ENCODE measurements around the gene B3GALT2.

B3GALT2 gene

GRCh38 chr1:193183019-193183627 lies 3.3 kb downstream of the B3GALT2 start:
- DNase-seq (ENCODE audit: low read depth in 2 of 2, low spot score in 1 of 2): no peak

- DNase-seq (ENCODE audit: low read depth in 2 of 2, low spot score in 1 of 2): no peak
These were observed 4.4 kb downstream of the B3GALT2 start for GRCh38 chr1:193181985-193182384.

GRCh38 chr1:193181536-193181935 lies 4.9 kb downstream of the B3GALT2 start:
- DNase-seq (ENCODE audit: low read depth in 2 of 2, low spot score in 1 of 2): no peak

- no peak for DNase-seq (ENCODE audit: low read depth in 2 of 2, low spot score in 1 of 2)
These were observed 7.3 kb downstream of the B3GALT2 start for GRCh38 chr1:193179094-193179493.

GRCh38 chr1:193176788-193177187 lies 9.6 kb downstream of the B3GALT2 start:
- DNase-seq (ENCODE audit: low read depth in 2 of 2, low spot score in 1 of 2): no peak

GRCh38 chr1:193176113-193176512 lies 10.3 kb downstream of the B3GALT2 start:
- DNase-seq (ENCODE audit: low read depth in 2 of 2, low spot score in 1 of 2): no peak

GRCh38 chr1:193157360-193157759 lies 29.1 kb downstream of the B3GALT2 start:
- DNase-seq (ENCODE audit: low read depth in 2 of 2, low spot score in 1 of 2): no peak

- DNase-seq (ENCODE audit: low read depth in 2 of 2, low spot score in 1 of 2): no peak
These were observed 29.6 kb downstream of the B3GALT2 start for GRCh38 chr1:193156822-193157142.

- no peak for DNase-seq (ENCODE audit: low read depth in 2 of 2, low spot score in 1 of 2)
These were observed 30.1 kb downstream of the B3GALT2 start for GRCh38 chr1:193156117-193156821.

- no peak for DNase-seq (ENCODE audit: low read depth in 2 of 2, low spot score in 1 of 2)
These were observed 41.4 kb downstream of the B3GALT2 start for GRCh38 chr1:193144999-193145398.

- no peak for DNase-seq (ENCODE audit: low read depth in 2 of 2, low spot score in 1 of 2)
These were observed 42.0 kb downstream of the B3GALT2 start for GRCh38 chr1:193144361-193144938.

- DNase-seq (ENCODE audit: low read depth in 2 of 2, low spot score in 1 of 2): no peak
These were observed 43.1 kb downstream of the B3GALT2 start for GRCh38 chr1:193143285-193143684.

GRCh38 chr1:193142409-193142808 lies 44.0 kb downstream of the B3GALT2 start:
- DNase-seq (ENCODE audit: low read depth in 2 of 2, low spot score in 1 of 2): no peak

GRCh38 chr1:193141804-193142203 lies 44.6 kb downstream of the B3GALT2 start:
- DNase-seq (ENCODE audit: low read depth in 2 of 2, low spot score in 1 of 2): no peak

GRCh38 chr1:193140254-193140653 lies 46.2 kb downstream of the B3GALT2 start:
- DNase-seq (ENCODE audit: low read depth in 2 of 2, low spot score in 1 of 2): no peak

GRCh38 chr1:193131266-193131860 lies 55.0 kb downstream of the B3GALT2 start:
- no peak for DNase-seq (ENCODE audit: low read depth in 2 of 2, low spot score in 1 of 2)

All from stimulated activated CD8-positive, alpha-beta memory T cell treated with anti-CD3 and anti-CD28 coated beads, Interleukin-4, amount 100 ng/mL, for 4 hours (primary cell).